Right forelimb (tissue), 1 donor: ENCODE measurements around the gene HAGHL.
A peak's percentile ranks its signal among the peaks of the same experiment; 100 is the strongest.
"Not testable (repeated sequence)": the region's sequence is repeated elsewhere in the genome, so short reads cannot be mapped to it uniquely, and the experiment has no call there.

Experiments
- DNase-seq: peaks from one replicate; pipeline ENCODE4 v3.0.0-alpha.2; 2018

The HAGHL gene

GRCh38 chr16:708959-709358 lies 17.9 kb upstream of the HAGHL start:
- no peak for DNase-seq

- no peak for DNase-seq
These were observed 17.1 kb upstream of the HAGHL start for GRCh38 chr16:709566-710499.

GRCh38 chr16:710500-711075 lies 16.3 kb upstream of the HAGHL start:
- DNase-seq = no peak

GRCh38 chr16:711084-711483 lies 15.8 kb upstream of the HAGHL start:
- no peak for DNase-seq

- peak; percentile 87 for DNase-seq
These were observed 15.2 kb upstream of the HAGHL start for GRCh38 chr16:711548-712320.

- DNase-seq = not testable (repeated sequence)
These were observed 14.1 kb upstream of the HAGHL start for GRCh38 chr16:712740-713250.

- DNase-seq = no peak
These were observed 12.8 kb upstream of the HAGHL start for GRCh38 chr16:714079-714478.

- peak; percentile 95 for DNase-seq
These were observed 12.1 kb upstream of the HAGHL start, which contains the start of gene METRN for GRCh38 chr16:714558-715476. Gene METRN, plus strand, starts transcription at chr16:715118. Its CDS starts 172 bp downstream, at chr16:715290.

- no peak for DNase-seq
These were observed 11.3 kb upstream of the HAGHL start for GRCh38 chr16:715477-716199.

- DNase-seq = no peak
These were observed 10.7 kb upstream of the HAGHL start for GRCh38 chr16:716200-716568.

- no peak for DNase-seq
These were observed 10.1 kb upstream of the HAGHL start for GRCh38 chr16:716768-717325.

- no peak for DNase-seq
These were observed 9.3 kb upstream of the HAGHL start for GRCh38 chr16:717450-718245.

GRCh38 chr16:718389-718788 lies 8.5 kb upstream of the HAGHL start:
- no peak for DNase-seq

- no peak for DNase-seq
These were observed 8.0 kb upstream of the HAGHL start for GRCh38 chr16:718922-719321.

GRCh38 chr16:719815-720446 lies 7.0 kb upstream of the HAGHL start:
- no peak for DNase-seq

- DNase-seq = peak; percentile 78
These were observed 6.4 kb upstream of the HAGHL start for GRCh38 chr16:720447-720989.

GRCh38 chr16:720990-721764 lies 5.7 kb upstream of the HAGHL start, which contains the start of gene ANTKMT:
Gene ANTKMT, plus strand, starts transcription at chr16:721146. Its CDS starts 129 bp downstream, at chr16:721275.
- DNase-seq = peak; percentile 85

- DNase-seq = no peak
These were observed 5.0 kb upstream of the HAGHL start for GRCh38 chr16:721765-722540.
